ENCODE results near the gene EDEM3. TPM values are rescaled to one million over a fixed set of nuclear protein-coding genes. Genes with fewer than 3 reads are reported as not detected.
A peak's percentile ranks its signal among the peaks of the same experiment; 100 is the strongest.
"Not testable (repeated sequence)": the region's sequence is repeated elsewhere in the genome, so short reads cannot be mapped to it uniquely, and the experiment has no call there.

Gene EDEM3, protein sequence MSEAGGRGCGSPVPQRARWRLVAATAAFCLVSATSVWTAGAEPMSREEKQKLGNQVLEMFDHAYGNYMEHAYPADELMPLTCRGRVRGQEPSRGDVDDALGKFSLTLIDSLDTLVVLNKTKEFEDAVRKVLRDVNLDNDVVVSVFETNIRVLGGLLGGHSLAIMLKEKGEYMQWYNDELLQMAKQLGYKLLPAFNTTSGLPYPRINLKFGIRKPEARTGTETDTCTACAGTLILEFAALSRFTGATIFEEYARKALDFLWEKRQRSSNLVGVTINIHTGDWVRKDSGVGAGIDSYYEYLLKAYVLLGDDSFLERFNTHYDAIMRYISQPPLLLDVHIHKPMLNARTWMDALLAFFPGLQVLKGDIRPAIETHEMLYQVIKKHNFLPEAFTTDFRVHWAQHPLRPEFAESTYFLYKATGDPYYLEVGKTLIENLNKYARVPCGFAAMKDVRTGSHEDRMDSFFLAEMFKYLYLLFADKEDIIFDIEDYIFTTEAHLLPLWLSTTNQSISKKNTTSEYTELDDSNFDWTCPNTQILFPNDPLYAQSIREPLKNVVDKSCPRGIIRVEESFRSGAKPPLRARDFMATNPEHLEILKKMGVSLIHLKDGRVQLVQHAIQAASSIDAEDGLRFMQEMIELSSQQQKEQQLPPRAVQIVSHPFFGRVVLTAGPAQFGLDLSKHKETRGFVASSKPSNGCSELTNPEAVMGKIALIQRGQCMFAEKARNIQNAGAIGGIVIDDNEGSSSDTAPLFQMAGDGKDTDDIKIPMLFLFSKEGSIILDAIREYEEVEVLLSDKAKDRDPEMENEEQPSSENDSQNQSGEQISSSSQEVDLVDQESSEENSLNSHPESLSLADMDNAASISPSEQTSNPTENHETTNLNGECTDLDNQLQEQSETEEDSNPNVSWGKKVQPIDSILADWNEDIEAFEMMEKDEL
- 12.2 TPM for polyA plus RNA-seq (2012; ENCODE audit: insufficient read depth, insufficient read length)

DNA sequence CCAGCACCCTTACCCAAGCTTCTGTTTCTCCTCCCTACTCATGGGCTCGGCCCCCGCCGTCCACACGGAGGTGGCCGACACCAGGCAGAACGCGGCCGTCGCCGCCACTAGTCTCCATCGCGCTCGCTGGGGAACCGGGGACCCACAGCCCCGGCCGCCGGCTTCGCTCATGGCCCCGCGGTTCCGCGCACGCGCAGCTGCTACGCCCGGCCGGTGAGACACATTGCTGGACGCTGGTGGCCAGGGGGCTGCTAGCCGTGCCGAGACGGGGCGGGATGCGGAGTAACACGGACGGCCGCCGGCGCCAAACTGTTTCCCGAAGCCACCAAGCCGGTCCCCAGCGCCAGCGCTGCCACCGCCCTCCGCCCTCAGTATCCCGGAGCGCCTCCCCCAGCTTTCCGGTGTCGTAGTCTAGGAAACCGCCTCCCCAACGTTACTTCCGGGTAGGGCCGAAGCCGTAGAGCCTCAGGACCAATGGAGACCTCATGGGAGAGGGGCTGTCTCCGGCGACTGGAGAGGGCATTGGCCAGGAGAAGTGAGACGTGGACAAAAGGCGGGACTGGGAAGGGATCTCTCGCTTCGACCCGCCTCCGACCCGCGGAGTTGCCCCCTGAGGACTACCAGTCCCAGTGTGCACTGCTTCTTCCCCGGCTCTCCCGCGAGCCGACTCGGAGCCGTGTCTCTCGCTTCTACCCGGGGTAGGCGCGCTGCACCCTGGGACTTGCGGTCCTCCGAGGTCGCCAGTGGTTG lies at the start of gene EDEM3:
TSS of gene EDEM3 (minus strand) at position 383 of the 750 bp plus-strand sequence. CDS start at position 171, 212 bp downstream.
- peak within 1 kb of the TSS; percentile 83 for H3K4me3 ChIP-seq (ENCODE audit: low read length)
- DNase-seq (ENCODE audit: low read depth, low spot score), result peak; percentile 99

DNA sequence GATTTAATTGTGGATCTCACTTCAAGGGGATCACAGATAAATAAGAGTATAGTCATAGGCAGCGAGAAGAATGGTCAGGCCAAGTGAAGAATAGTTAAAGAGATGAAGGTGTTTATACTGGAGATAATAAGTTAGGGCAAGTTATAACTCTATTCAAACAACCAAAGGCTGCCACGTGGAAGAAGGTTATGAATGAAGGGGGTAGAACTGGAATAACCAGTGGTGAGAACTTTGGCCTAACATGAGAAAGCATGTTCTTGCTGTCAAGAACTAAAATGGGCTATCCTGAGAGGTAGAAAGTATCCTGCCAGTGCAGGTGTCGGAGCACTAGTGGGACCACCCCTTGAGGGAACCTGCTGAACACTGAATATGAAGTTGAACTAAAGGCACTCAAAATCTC lies 49.6 kb upstream of the EDEM3 start:
- no peak overlapping the region for H3K4me3 ChIP-seq (ENCODE audit: low read length)
- no peak for DNase-seq (ENCODE audit: low read depth, low spot score)

DNA sequence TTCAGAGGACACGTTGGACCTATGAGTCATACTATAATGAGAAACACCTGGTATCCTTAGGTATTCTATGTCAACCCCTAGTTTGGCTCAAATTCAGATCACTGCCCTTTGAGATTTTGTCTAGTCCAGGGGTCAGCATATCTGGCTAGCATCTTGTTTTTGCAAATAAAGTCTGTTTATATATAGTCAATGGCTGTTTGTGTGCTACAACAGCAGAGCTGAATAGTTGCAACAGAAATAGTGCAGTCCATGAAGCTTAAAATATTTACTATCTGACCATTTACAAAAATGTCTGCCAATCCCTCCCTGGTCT lies 48.5 kb upstream of the EDEM3 start:
- no peak overlapping the region for H3K4me3 ChIP-seq (ENCODE audit: low read length)
- no peak for DNase-seq (ENCODE audit: low read depth, low spot score)

DNA sequence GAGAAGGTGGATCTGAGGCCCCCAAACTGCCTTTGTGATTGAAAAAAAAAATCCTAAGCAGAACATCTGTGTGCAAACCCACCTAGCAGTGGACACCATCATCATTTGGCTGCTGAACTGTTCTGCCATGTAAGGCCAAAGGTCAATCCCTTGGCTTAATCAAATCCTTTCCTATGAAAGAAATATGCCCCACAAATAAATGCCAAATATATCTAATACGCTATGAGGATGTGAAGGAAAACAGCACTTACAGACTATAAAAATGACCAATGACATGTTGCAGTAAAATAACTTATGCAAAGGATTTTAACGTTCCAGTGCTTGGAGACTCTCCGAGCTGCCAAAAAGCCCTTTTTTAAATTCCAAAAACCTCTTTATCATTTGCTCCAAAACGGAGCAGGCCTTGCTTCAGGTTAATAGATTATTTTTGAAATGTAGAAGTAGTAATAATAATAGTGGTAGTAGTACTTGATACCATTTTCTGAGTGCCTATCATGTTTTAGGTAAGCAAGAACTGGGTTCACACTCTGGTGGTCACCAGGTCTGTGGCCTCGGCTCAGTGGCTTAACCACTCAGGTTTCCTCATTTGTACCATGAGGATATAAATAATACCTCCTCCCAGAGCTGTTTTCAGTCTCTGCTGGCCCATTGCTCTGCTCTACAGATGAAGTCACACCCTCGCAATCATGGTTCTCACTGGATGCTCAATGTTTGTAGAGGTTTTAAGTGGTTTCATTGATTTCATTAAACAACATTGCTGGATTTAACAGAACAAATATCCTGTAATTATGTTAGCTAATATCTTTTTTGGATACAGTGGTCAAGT lies 47.9 kb upstream of the EDEM3 start:
- no peak for DNase-seq (ENCODE audit: low read depth, low spot score)

DNA sequence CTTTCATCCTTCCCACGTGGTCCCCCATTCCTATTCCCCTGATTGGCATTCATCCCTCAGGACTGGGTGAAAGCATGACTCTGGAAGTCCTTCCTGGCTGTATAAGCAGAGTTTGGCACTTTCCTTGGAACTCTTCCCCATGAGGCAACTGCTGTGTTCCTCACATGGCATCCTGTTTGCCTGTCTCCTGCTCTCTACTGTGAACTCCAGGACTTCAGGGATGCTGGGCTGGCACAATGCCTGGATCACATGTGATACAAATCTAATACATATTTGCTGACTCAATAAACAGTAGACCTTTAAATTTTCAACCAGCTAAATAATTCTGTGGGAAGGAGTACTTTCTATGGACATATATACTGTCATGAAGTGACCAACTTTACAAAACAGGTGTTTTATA lies 46.8 kb upstream of the EDEM3 start:
- no peak for DNase-seq (ENCODE audit: low read depth, low spot score)
- no peak overlapping the region for H3K4me3 ChIP-seq (ENCODE audit: low read length)

More for the DNA sequence above, 47.9 kb upstream of the EDEM3 start:
- H3K4me3 ChIP-seq (ENCODE audit: low read length), result no peak overlapping the region

DNA sequence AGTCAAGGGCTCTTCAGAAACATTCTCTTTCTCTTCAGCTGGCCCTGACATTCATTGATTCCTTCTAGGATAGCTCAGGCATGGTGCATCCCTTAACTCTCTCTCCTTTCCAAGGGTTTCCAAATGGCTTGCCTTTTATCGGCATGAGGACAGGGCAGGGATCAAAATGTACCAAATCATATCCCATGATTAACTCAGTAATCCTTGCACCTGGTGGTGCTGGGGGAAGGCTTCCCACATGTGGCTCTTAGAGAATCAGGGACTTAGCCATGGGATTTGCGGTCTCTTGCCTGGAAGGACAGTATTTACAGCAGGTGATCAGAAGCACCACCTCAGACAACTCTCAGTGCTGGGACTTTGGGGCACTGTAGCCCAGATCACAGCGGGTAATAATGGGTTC lies 46.2 kb upstream of the EDEM3 start:
- no peak for DNase-seq (ENCODE audit: low read depth, low spot score)
- no peak overlapping the region for H3K4me3 ChIP-seq (ENCODE audit: low read length)

DNA sequence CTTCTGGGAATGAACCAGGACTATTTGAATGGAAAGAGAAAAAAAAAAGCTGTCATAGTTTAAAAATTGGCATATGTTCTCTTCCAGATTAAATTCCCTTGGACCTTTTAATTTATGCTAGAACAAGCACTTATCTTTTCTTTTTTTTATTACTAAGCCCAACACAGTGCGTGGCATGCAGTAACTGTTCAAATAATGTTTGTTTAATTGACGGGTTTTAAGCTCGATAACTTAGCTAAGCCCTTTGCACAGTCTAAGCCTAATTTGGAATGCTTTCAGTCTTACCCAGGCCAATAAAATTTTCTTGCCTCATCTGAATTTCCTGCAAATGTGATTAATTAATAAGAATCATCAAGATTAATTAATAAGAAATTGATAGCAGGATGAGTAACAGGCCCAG lies 39.3 kb upstream of the EDEM3 start:
- no peak for DNase-seq (ENCODE audit: low read depth, low spot score)
- H3K4me3 ChIP-seq (ENCODE audit: low read length), result no peak overlapping the region

DNA sequence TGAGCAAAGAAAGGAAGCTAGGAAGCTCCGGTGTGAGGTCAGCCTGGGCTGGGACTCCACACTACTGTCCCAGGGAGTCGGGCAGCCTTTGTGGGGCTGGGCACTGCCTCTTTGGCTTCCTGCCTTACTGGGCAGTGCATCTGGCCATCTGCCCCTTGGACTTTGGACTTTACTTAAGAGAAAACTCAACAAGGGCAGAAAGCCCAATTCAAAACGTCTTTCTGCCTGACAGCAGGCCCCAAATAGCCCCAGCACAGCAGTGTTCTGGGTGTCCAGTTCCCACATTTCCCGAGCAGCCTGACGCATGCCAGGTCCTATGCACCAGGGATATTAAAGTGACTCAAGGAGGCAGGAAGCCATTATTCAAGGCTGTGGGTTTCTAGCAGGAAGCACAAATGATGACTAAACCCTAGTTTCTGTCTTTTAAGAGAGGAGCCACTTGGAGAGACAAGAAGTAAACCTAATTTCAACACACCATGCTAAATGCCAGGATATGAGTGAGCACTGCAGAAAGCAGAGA lies 37.9 kb upstream of the EDEM3 start:
- no peak overlapping the region for H3K4me3 ChIP-seq (ENCODE audit: low read length)
- DNase-seq (ENCODE audit: low read depth, low spot score), result peak; percentile 20

DNA sequence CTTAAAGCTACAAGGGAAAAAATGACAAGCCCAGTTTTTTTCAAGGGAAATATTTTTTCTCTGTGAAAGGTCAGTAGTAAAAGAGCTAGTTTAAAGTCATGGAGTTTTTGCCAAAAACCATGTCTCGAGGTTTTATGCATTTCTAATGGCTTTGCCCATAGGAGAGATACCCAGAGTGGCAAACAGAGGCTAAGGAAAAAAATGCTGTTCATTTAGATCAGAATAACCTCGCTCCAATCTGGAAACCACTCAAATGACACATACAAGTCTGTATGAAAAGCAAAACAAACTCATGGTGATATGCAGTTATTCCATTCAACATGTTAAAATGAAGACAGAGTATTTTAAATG lies 36.9 kb upstream of the EDEM3 start:
- DNase-seq (ENCODE audit: low read depth, low spot score), result no peak
- H3K4me3 ChIP-seq (ENCODE audit: low read length), result no peak overlapping the region

DNA sequence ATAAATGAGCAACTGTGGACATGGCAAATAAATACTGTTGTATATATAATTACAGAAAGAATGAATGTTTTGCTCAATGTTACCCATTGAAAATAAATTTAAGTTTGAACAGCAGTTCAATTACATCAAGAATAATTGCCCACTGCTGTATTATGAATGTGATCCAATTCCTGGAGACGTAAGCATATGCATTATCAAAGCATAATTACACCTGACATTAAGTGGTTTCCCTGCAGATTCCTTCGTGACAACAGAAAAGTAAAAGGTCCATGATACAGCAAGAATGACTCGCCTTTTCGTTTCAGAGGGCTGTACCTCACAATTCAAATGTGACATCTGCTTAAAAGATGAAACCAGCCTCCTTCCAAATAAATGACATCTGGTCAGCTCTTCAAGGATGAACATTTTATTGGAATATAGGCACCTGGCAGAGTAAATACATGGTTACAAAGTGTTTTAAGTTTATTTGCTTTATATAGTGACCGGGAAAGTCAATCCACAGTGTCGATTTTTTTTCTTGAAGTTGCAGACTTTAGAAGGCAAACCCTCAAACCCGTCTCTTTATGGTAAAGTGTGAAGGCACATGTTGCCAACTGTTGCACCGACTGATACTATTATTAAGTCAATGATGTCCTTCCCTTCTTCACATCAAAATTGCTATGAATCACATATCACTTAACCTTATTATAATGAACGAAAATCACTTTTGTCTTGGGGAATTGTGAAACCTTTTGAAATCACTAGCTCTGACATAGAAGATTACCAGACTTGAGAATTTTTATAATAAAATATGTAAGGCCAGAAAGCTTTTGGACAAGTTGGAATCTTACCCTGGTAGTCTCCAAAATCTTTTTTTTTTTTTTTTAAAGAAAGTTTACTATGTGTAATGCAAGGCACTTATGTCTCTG lies 36.2 kb upstream of the EDEM3 start:
- no peak for DNase-seq (ENCODE audit: low read depth, low spot score)
- H3K4me3 ChIP-seq (ENCODE audit: low read length), result no peak overlapping the region

DNA sequence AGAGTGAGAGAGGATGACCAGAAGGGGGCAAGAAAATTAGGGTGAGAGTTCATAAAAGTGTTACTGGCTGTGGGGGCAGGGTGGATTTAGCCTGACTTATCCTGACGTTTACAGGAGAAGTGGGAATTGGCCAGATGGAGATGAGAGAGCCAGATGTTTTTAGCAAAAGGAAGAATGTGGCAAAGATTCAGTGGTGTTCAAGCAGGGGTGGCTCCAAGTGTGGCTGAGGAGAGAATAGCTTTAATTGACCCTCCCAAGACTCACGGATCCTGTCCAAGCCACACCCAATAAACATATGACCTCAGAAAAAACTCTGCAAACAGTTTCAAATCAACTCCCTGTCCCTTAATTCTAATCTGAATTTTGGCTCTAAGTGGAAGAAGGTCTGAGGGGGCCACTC lies 35.2 kb upstream of the EDEM3 start:
- no peak for DNase-seq (ENCODE audit: low read depth, low spot score)
- no peak overlapping the region for H3K4me3 ChIP-seq (ENCODE audit: low read length)

DNA sequence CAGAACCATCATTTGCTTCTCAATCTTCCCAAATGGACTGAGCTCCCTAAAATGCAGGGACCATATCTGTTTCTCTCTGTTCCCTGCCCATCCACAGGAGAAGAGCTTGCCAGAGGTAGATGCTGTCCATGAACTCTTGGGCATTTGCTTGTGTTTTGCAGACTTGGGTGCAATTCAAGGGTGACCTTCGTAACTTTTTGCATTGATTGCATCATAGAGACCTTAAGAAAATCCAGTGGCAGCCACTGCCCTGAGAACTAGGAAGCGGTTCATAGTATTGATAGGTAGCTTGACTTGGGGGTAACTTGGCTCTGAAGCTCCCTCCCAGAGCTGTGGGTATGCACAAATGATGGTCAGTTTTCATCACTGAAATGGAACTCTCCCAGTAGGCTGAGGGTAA lies 34.3 kb upstream of the EDEM3 start:
- no peak for DNase-seq (ENCODE audit: low read depth, low spot score)
- no peak overlapping the region for H3K4me3 ChIP-seq (ENCODE audit: low read length)

DNA sequence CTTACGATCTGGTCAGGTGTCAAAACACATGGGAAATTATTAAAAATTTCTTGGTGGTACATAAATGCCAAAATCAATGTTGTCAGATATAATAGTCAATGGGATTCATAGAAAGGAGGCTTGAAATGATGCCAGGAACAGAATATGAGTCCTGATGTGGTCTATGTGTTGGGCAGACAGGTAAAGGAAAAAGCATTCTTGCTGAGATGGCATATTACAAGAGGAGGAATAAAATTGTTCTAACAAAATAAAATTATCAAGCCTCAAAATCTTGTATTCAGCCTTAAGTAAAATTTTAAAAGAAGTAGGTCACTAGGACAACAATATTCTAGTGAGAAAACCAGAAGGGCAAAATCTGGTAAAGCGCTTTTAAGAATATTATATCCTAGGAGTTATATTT lies 30.9 kb upstream of the EDEM3 start:
- no peak for DNase-seq (ENCODE audit: low read depth, low spot score)

DNA sequence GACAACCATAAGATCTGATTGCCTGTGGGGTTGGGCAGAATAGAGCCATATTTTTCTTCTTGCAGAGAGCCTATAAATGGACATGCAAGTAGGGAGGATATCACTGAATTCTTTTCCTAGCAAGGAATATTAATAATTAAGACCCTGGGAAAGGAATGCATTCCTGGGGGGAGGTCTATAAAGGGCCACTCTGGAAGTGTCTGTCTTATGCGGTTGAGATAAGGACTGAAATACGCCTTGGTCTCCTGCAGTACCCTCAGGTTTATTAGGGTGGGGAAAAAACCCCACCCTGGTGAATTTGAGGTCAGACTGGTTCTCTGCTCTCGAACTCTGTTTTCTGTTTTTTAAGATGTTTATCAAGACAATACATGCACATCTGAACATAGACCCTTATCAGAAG lies 29.1 kb upstream of the EDEM3 start:
- not testable (repeated sequence) for DNase-seq (ENCODE audit: low read depth, low spot score)

More for the DNA sequence above, 30.9 kb upstream of the EDEM3 start:
- no peak overlapping the region for H3K4me3 ChIP-seq (ENCODE audit: low read length)

DNA sequence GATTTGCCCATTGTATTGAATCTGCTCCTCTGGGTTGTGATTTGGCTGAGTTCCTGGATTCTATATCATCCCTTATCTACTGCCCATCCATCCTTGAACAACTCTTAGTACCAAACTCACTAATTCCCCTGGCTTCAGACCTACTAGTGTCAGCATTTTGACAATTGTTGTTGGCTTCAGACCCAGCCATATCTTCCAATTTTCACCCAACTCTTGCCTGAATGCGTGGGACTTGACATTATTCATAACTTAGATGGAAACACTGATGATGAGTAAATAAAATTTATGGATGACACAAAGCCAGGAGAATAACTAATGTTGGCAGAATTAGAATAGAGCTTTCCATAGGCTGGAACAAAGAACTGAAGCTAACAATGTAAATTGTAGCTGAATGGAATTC lies 27.3 kb upstream of the EDEM3 start:
- no peak for DNase-seq (ENCODE audit: low read depth, low spot score)
- H3K4me3 ChIP-seq (ENCODE audit: low read length), result no peak overlapping the region

More for the DNA sequence above, 29.1 kb upstream of the EDEM3 start:
- not testable (repeated sequence) for H3K4me3 ChIP-seq (ENCODE audit: low read length)

DNA sequence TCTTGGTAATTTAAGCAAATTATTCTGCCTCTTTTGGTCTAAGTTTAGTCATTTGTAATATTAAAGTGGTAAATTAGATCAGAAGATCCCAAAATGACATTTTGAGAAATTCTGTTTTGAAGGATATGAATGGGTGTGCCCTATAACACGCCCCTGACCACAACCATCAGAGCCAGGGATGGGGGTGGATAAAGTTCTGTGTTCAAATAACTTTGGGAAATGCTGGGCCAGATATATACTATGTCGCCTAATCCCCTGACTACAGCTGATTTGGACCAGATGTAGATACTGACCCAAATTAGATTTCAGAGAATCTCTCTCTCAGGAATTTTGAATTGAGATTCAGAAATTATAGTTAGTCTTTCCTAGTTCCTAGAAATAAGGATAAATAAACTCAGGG lies 21.2 kb upstream of the EDEM3 start:
- DNase-seq (ENCODE audit: low read depth, low spot score), result no peak

DNA sequence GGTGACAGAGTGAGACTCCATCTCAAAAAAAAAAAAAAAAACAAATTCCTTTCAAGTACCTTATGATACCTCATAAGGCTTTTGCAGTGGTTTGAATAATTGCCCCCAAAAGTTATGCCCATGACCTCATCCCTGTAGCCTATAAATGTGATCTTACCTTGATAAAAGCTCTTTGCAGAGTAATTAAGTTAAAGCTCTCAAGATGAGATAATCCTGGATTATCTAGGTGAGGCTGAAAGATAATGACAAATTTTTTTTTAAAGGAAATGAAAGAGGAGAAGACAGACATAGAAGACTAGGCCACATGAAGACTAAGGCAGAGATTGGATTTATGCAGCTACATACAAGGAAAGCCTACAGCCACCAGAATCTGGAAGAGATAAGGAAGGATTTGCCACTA lies 20.7 kb upstream of the EDEM3 start:
- no peak for DNase-seq (ENCODE audit: low read depth, low spot score)
- H3K4me3 ChIP-seq (ENCODE audit: low read length), result no peak overlapping the region

More for the DNA sequence above, 21.2 kb upstream of the EDEM3 start:
- no peak overlapping the region for H3K4me3 ChIP-seq (ENCODE audit: low read length)
